IMR-90 (cell line): Measurements from ENCODE around the gene NOL9. TPM values are rescaled to one million over a fixed set of nuclear protein-coding genes. Genes with fewer than 3 reads are reported as not detected.
A peak's percentile ranks its signal among the peaks of the same experiment; 100 is the strongest.

Experiments
- ATAC-seq: fragments of 200-7000 bp; cut with Tn5 transposase; 2 replicates; pipeline ENCODE4 v1.9.1; 2020; ENCODE audit warnings: low read depth, mild to moderate bottlenecking, moderate library complexity
- BruUV-seq: library from RNA; stranded (reverse); fragments of 400-500 nt; replicated peaks from 2 replicates; lab custom pipeline; 2021; lab: Mats Ljungman, UMichigan
- CTCF ChIA-PET: fragments of 300-600 bp; formaldehyde crosslinking; extraction: SDS; loops from one replicate; lab custom pipeline; 2021; ENCODE audit warnings: antibody characterized with exemption; lab: Yijun Ruan, JAX
- POLR2A ChIA-PET: fragments of 300-600 bp; sonication (Branson Sonifier 250); formaldehyde crosslinking; loops from one replicate; lab custom pipeline; 2022; ENCODE audit warnings: antibody characterized with exemption; ENCODE audit not compliant: unreplicated experiment; lab: Charles Lee
- DNase-seq: peaks from one replicate; pipeline ENCODE4 v3.0.0; 2013
- H2AFZ ChIP-seq: replicated peaks from 2 replicates; pipeline ENCODE3; 2013; ENCODE audit warnings: low read length, mild to moderate bottlenecking; ENCODE audit not compliant: poor library complexity
- H2AK5ac ChIP-seq: 2 replicates; pipeline ENCODE4 v1.6.1; 2013; ENCODE audit warnings: low read depth, low read length, inconsistent platforms
- H2AK9ac ChIP-seq: replicated peaks from 2 replicates; pipeline ENCODE3; 2013; ENCODE audit warnings: mild to moderate bottlenecking, low read depth, low read length, moderate library complexity; ENCODE audit not compliant: poor library complexity
- H2BK120ac ChIP-seq: 2 replicates; pipeline ENCODE4 v1.6.1; 2013; ENCODE audit warnings: low read depth, low read length, inconsistent platforms
- H2BK15ac ChIP-seq: 3 replicates; pipeline ENCODE4 v1.6.1; 2013; ENCODE audit warnings: low read depth, low read length, inconsistent platforms
- H2BK20ac ChIP-seq: 2 replicates; pipeline ENCODE4 v1.6.1; 2013; ENCODE audit warnings: low read depth, mild to moderate bottlenecking, inconsistent platforms, low read length, moderate library complexity
- H2BK5ac ChIP-seq: 2 replicates; pipeline ENCODE4 v1.6.1; 2013; ENCODE audit warnings: mild to moderate bottlenecking, low read depth, low read length, inconsistent platforms; ENCODE audit not compliant: poor library complexity, severe bottlenecking
- H3K14ac ChIP-seq: replicated peaks from 2 replicates; pipeline ENCODE4 v1.6.1; 2013; ENCODE audit warnings: low read depth, low read length, inconsistent platforms
- H3K18ac ChIP-seq: 2 replicates; pipeline ENCODE4 v1.6.1; 2013; ENCODE audit warnings: low read depth, low read length, control low read depth
- H3K23ac ChIP-seq: 2 replicates; pipeline ENCODE4 v1.6.1; 2013; ENCODE audit warnings: low read depth, low read length, inconsistent platforms
- H3K27ac ChIP-seq: 2 replicates; pipeline ENCODE4 v1.5.1; 2013; ENCODE audit warnings: mild to moderate bottlenecking, control low read depth, low read length; ENCODE audit not compliant: insufficient read depth
- H3K27me3 ChIP-seq: 2 replicates; pipeline ENCODE4 v1.6.1; 2013; ENCODE audit warnings: low read length; ENCODE audit not compliant: control insufficient read depth, insufficient read depth
- H3K36me3 ChIP-seq: 2 replicates; pipeline ENCODE4 v1.6.1; 2013; ENCODE audit warnings: low read length, mixed read lengths; ENCODE audit not compliant: control insufficient read depth, insufficient read depth
- H3K4ac ChIP-seq: 2 replicates; pipeline ENCODE4 v1.6.1; 2013; ENCODE audit warnings: low read depth, low read length, inconsistent platforms
- H3K4me1 ChIP-seq: 2 replicates; pipeline ENCODE4 v1.6.1; 2013; ENCODE audit warnings: low read length, mixed read lengths; ENCODE audit not compliant: control insufficient read depth, insufficient read depth
- H3K4me2 ChIP-seq: 2 replicates; pipeline ENCODE4 v1.6.1; 2013; ENCODE audit warnings: low read depth, mild to moderate bottlenecking, control low read depth, low read length, moderate library complexity
- H3K4me3 ChIP-seq: 2 replicates; pipeline ENCODE4 v1.5.1; 2013; ENCODE audit warnings: low read depth, mild to moderate bottlenecking, control low read depth, low read length, moderate library complexity; ENCODE audit not compliant: insufficient read depth
- H3K56ac ChIP-seq: 2 replicates; pipeline ENCODE4 v1.6.1; 2013; ENCODE audit warnings: low read length, inconsistent platforms; ENCODE audit not compliant: insufficient read depth; ENCODE audit errors: extremely low read depth
- H3K79me1 ChIP-seq, 2 experiments: 2 replicates each; pipeline ENCODE4 v1.6.1; 2013; ENCODE audit warnings: low read length in 2 of 2, inconsistent platforms in 1 of 2, low read depth in 1 of 2
- H3K9ac ChIP-seq: 2 replicates; pipeline ENCODE4 v1.6.1; 2013; ENCODE audit warnings: low read depth, low read length, control low read depth
- H3K9me1 ChIP-seq: 2 replicates; pipeline ENCODE4 v1.6.1; 2013; ENCODE audit warnings: low read length, inconsistent platforms; ENCODE audit not compliant: insufficient read depth
- H3K9me3 ChIP-seq: 2 replicates; pipeline ENCODE4 v1.6.1; 2013; ENCODE audit warnings: low read length; ENCODE audit not compliant: control insufficient read depth, insufficient read depth
- H4K20me1 ChIP-seq: 2 replicates; pipeline ENCODE4 v1.6.1; 2013; ENCODE audit warnings: low read length, inconsistent platforms; ENCODE audit not compliant: insufficient read depth
- H4K5ac ChIP-seq: 2 replicates; pipeline ENCODE4 v1.6.1; 2013; ENCODE audit warnings: mild to moderate bottlenecking, low read depth, low read length, control low read depth
- H4K8ac ChIP-seq, 2 experiments: 2 replicates each; pipeline ENCODE4 v1.6.1; 2013; ENCODE audit warnings: low read depth in 2 of 2, low read length in 2 of 2, control low read depth in 1 of 2, inconsistent platforms in 1 of 2
- H4K91ac ChIP-seq: 2 replicates; pipeline ENCODE4 v1.6.1; 2013; ENCODE audit warnings: low read depth, low read length, inconsistent platforms; ENCODE audit not compliant: insufficient read depth
- BHLHE40 ChIP-seq: fragments of 150-350 bp; IDR thresholded peaks from 2 replicates; pipeline ENCODE4 v1.6.1; 2016; ENCODE audit warnings: mild to moderate bottlenecking, low read depth, low read length
- CEBPB ChIP-seq: IDR thresholded peaks from 2 replicates; pipeline ENCODE4 v1.6.1; 2012; ENCODE audit warnings: low read depth, low read length, improper control_type of control experiment
- CHD1 ChIP-seq: IDR thresholded peaks from 2 replicates; pipeline ENCODE4 v1.6.1; 2012; ENCODE audit warnings: low read depth, low read length, improper control_type of control experiment
- CTCF ChIP-seq: conservative IDR thresholded peaks from 2 replicates; pipeline ENCODE4 v1.5.1; 2012; ENCODE audit warnings: mild to moderate bottlenecking, low read depth, low read length, improper control_type of control experiment
- ELK1 ChIP-seq: fragments of 150-350 bp; IDR thresholded peaks from 2 replicates; pipeline ENCODE4 v1.6.1; 2016; ENCODE audit warnings: low read depth, mild to moderate bottlenecking, low read length, moderate library complexity, borderline replicate concordance
- FOS ChIP-seq: fragments of 150-350 bp; IDR thresholded peaks from 2 replicates; pipeline ENCODE4 v1.6.1; 2016; ENCODE audit warnings: low read depth, low read length
- MAFK ChIP-seq: IDR thresholded peaks from 2 replicates; pipeline ENCODE4 v1.6.1; 2012; ENCODE audit warnings: low read depth, low read length, improper control_type of control experiment
- MAZ ChIP-seq: IDR thresholded peaks from 2 replicates; pipeline ENCODE4 v1.6.1; 2012; ENCODE audit warnings: low read depth, mild to moderate bottlenecking, low read length, improper control_type of control experiment, moderate library complexity, borderline replicate concordance
- MXI1 ChIP-seq: IDR thresholded peaks from 2 replicates; pipeline ENCODE4 v1.6.1; 2012; ENCODE audit warnings: low read depth, mild to moderate bottlenecking, low read length, moderate library complexity, borderline replicate concordance
- NFE2L2 ChIP-seq: fragments of 150-350 bp; IDR thresholded peaks from 2 replicates; pipeline ENCODE4 v1.6.1; 2016; ENCODE audit warnings: low read depth, mild to moderate bottlenecking, low read length
- POLR2A ChIP-seq: IDR thresholded peaks from 2 replicates; pipeline ENCODE4 v1.6.1; 2012; ENCODE audit warnings: mild to moderate bottlenecking, low read depth, low read length
- RAD21 ChIP-seq: IDR thresholded peaks from 2 replicates; pipeline ENCODE4 v1.6.1; 2012; ENCODE audit warnings: low read length, improper control_type of control experiment
- RCOR1 ChIP-seq: IDR thresholded peaks from 2 replicates; pipeline ENCODE4 v1.6.1; 2012; ENCODE audit warnings: mild to moderate bottlenecking, low read length, improper control_type of control experiment; ENCODE audit not compliant: insufficient replicate concordance
- RFX5 ChIP-seq: IDR thresholded peaks from 2 replicates; pipeline ENCODE4 v1.8.0; 2012; ENCODE audit warnings: low read depth, mild to moderate bottlenecking, low read length, moderate library complexity
- SMC3 ChIP-seq: fragments of 150-350 bp; IDR thresholded peaks from 2 replicates; pipeline ENCODE4 v1.6.1; 2016; ENCODE audit warnings: low read depth, mild to moderate bottlenecking, antibody characterized with exemption, low read length, moderate library complexity
- USF2 ChIP-seq: fragments of 150-350 bp; IDR thresholded peaks from 2 replicates; pipeline ENCODE4 v1.6.1; 2017; ENCODE audit warnings: mild to moderate bottlenecking, antibody characterized with exemption, low read length, low read depth
- WGBS, 2 experiments: methylation state at CpG; one replicate each; pipeline versions ENCODE4 v1.1.5 to v1.1.7; 2013; ENCODE audit warnings: missing lambda C conversion rate in 2 of 2; ENCODE audit not compliant: insufficient read length in 1 of 2; ENCODE audit errors: extremely low coverage in 2 of 2; 5-methylcytosine and 5-hydroxymethylcytosine counted together
- dilution Hi-C: fragments of 300-500 bp; cut with HindIII; formaldehyde crosslinking; loops from one replicate; pipeline ENCODE4 v1.14.3; 2018; ENCODE audit warnings: low sequenced_read_pairs; ENCODE audit not compliant: unreplicated experiment
- in situ Hi-C: fragments of 300-500 bp; cut with MboI; formaldehyde crosslinking; loops from 3 replicates; pipeline ENCODE4 v1.14.3; 2019; ENCODE audit warnings: low sequenced_read_pairs, inconsistent platforms, mixed read lengths
- intact Hi-C: fragments of 100-400 bp; cut with micrococcal nuclease; formaldehyde crosslinking; loops from 2 replicates; pipeline ENCODE4 v1.10.0; 2022
- polyA plus RNA-seq, 3 experiments: library from polyadenylated mRNA; depleted of rRNA; stranded (reverse); fragments of >200 nt; gene quantifications; 2 replicates each; pipeline ENCODE4 v1.2.3, GENCODE V29; 2012; ENCODE audit warnings: low replicate concordance in 1 of 3
- total RNA-seq: library from RNA; depleted of rRNA; stranded (reverse); fragments of >200 nt; gene quantifications from 2 replicates; pipeline ENCODE4 v1.2.3, GENCODE V29; 2012

NOL9 gene
- total and polyA plus RNA-seq, 2 of the 4 experiments (the other 2 are of a cell fraction), result 13.0 to 19.2 TPM

- no peak for TF ChIP-seq NFE2L2
- no peak for TF ChIP-seq ELK1
- TF ChIP-seq RCOR1, result no peak
- TF ChIP-seq RAD21, result no peak
- no peak for TF ChIP-seq MAFK
- TF ChIP-seq MAZ, result no peak
- TF ChIP-seq BHLHE40, result no peak
- TF ChIP-seq MXI1, result no peak
- no peak for TF ChIP-seq FOS
- TF ChIP-seq SMC3, result no peak
- TF ChIP-seq CEBPB, result no peak
- TF ChIP-seq CHD1, result no peak
- TF ChIP-seq USF2, result no peak
- no peak for TF ChIP-seq CTCF
- TF ChIP-seq POLR2A, result no peak
- no peak for TF ChIP-seq RFX5
- Histone ChIP-seq H3K36me3 (no peaks in the 10 kb centered on the region), H3K56ac (no peak overlapping the region), H4K20me1 (no peaks in the 10 kb centered on the region), H3K27ac (no peak overlapping the region), H2AK5ac (no peak overlapping the region; the same call in 1 of the 2 replicates), H3K9ac (no peak overlapping the region), H3K4me3 (no peak overlapping the region), H3K18ac (no peak overlapping the region), H3K14ac (no peak overlapping the region), H3K4me2 (no peak overlapping the region), H2AFZ (peak overlapping the region; percentile 43), H2BK15ac (no peak overlapping the region), H2BK5ac (no peak overlapping the region), H3K4ac (no peak overlapping the region), H3K79me1 (no peaks in the 10 kb centered on the region), H2AK9ac (no peak overlapping the region), H3K4me1 (peaks cover 4% of the 10 kb centered on the region), H3K9me1 (no peaks in the 10 kb centered on the region), H2BK20ac (no peak overlapping the region), H4K5ac (no peak overlapping the region), H2BK120ac (no peak overlapping the region), H3K23ac (no peak overlapping the region), H4K91ac (no peak overlapping the region; the same call in 1 of the 2 replicates), H3K9me3 (no peaks in the 10 kb centered on the region), H3K27me3 (peaks cover 7% of the 10 kb centered on the region), H4K8ac (no peak overlapping the region)
- no TSS peak for BruUV-seq
- CTCF ChIA-PET, result interaction anchor here (0.6 kb wide), 1 partner anchor 21 kb away, joined by 4 read pairs; no protein-coding TSS in a partner anchor
- intact Hi-C loops, result no loop called here
- no peak for ATAC-seq
- DNase-seq, result no peak
- WGBS, 2 experiments, result 100% methylated on average over 3 of the region's 10 CpGs; no CpG with 5 or more reads in 1 of the 2 experiments
- dilution Hi-C loops, result no loop called here
- in situ Hi-C loops, result no loop called here
- POLR2A ChIA-PET, result no interaction called here
Observed at GRCh38 chr1:6501279-6501813, 53.0 kb downstream of the NOL9 start.
